HepG2 (cell line): ENCODE data around the gene CALU. TPM values are rescaled to one million over a fixed set of nuclear protein-coding genes. Genes with fewer than 3 reads are reported as not detected.

Experiments used
- ATAC-seq: fragments of 200-7000 bp; cut with Tn5 transposase; 3 replicates; pipeline ENCODE4 v1.9.1; 2020; ENCODE audit warnings: mild to moderate bottlenecking, moderate library complexity
- BruUV-seq: library from RNA; stranded (reverse); fragments of 400-500 nt; replicated peaks from 2 replicates; lab custom pipeline; 2021; lab: Mats Ljungman, UMichigan
- CTCF ChIA-PET: fragments of 300-600 bp; formaldehyde crosslinking; extraction: SDS; loops from one replicate; lab custom pipeline; 2021; ENCODE audit warnings: low total read pairs, inconsistent platforms, low intra/inter-chr PET ratio; lab: Yijun Ruan, JAX
- POLR2A ChIA-PET: fragments of 350-600 bp; sonication (Branson Sonifier 250); formaldehyde crosslinking; loops from one replicate; lab custom pipeline; 2020; ENCODE audit warnings: antibody characterized with exemption, inconsistent platforms; lab: Yijun Ruan, JAX
- DNase-seq: peaks from one replicate; pipeline ENCODE4 v3.0.0-alpha.2; 2015; ENCODE audit warnings: low spot score
- FAIRE-seq: peaks from 3 replicates; lab custom pipeline; 2011; peaks lifted over from hg19 to GRCh38; lab: Jason Lieb, UNC
- H2AFZ ChIP-seq: one replicate; pipeline ENCODE4 v1.6.1; 2011; ENCODE audit warnings: low read length, inconsistent platforms
- H3K27ac ChIP-seq: fragments of 300-600 bp; 3 replicates; pipeline ENCODE4 v1.8.0; 2011; ENCODE audit warnings: mixed run types, mild to moderate bottlenecking, mixed read lengths, low read length, inconsistent platforms; ENCODE audit not compliant: insufficient read depth; ENCODE audit errors: extremely low read length
- H3K27me3 ChIP-seq, 2 experiments: fragments of 200-600 bp in 1 of 2; 2 replicates in 1 of 2; 3 replicates in 1 of 2; pipeline versions ENCODE4 v1.6.0 to v1.8.0; 2011; ENCODE audit warnings: low read length in 2 of 2, mild to moderate bottlenecking in 2 of 2, moderate library complexity in 2 of 2, inconsistent platforms in 1 of 2; ENCODE audit not compliant: insufficient read depth in 2 of 2, control insufficient read depth in 1 of 2
- H3K36me3 ChIP-seq, 2 experiments: fragments of 200-600 bp in 1 of 2; replicated peaks in 1 of 2; 2 replicates in 1 of 2; 3 replicates in 1 of 2; pipeline versions ENCODE4 v1.5.1 to v1.8.0; 2011; ENCODE audit warnings: low read length in 2 of 2, inconsistent platforms in 1 of 2; ENCODE audit not compliant: insufficient read depth in 2 of 2, control insufficient read depth in 1 of 2
- H3K4me1 ChIP-seq: 2 replicates; pipeline ENCODE4 v1.5.1; 2012; ENCODE audit warnings: low read length, inconsistent platforms; ENCODE audit not compliant: insufficient read depth
- H3K4me2 ChIP-seq: 2 replicates; pipeline ENCODE4 v1.6.0; 2011; ENCODE audit warnings: low read depth, low read length, inconsistent platforms
- H3K4me3 ChIP-seq, 3 experiments: fragments of 200-600 bp in 1 of 3; sonication (generic), shearing (Covaris generic) in 1 of 3; replicated peaks in 1 of 3; 2 replicates each; pipeline ENCODE4 v1.5.1; 2011 to 2016; ENCODE audit warnings: low read length in 3 of 3, inconsistent platforms in 2 of 3, low read depth in 2 of 3, mild to moderate bottlenecking in 2 of 3, control low read depth in 1 of 3, mixed read lengths in 1 of 3; ENCODE audit not compliant: insufficient read depth in 1 of 3
- H3K79me2 ChIP-seq: one replicate; pipeline ENCODE4 v1.6.1; 2011; ENCODE audit warnings: low read length, inconsistent platforms; ENCODE audit not compliant: insufficient read depth
- H3K9ac ChIP-seq: 2 replicates; pipeline ENCODE4 v1.6.0; 2011; ENCODE audit warnings: mild to moderate bottlenecking, low read depth, low read length, inconsistent platforms; ENCODE audit not compliant: insufficient read depth
- H3K9me3 ChIP-seq: 2 replicates; pipeline ENCODE4 v1.5.1; 2012; ENCODE audit warnings: mild to moderate bottlenecking, low read length
- H4K20me1 ChIP-seq: 2 replicates; pipeline ENCODE4 v1.6.0; 2011; ENCODE audit warnings: inconsistent platforms, mild to moderate bottlenecking, low read length, moderate library complexity; ENCODE audit not compliant: insufficient read depth
- CCAR2 ChIP-seq: fragments of 200-400 bp; formaldehyde crosslinking; optimal IDR thresholded peaks from 2 replicates; pipeline ENCODE3; 2018; ENCODE audit warnings: low read depth, mild to moderate bottlenecking, low read length, moderate library complexity
- EHMT2 ChIP-seq: fragments of 200-600 bp; sonication (generic); IDR thresholded peaks from 2 replicates; pipeline ENCODE4 v1.7.0; 2017; ENCODE audit warnings: antibody characterized with exemption, low read depth, low read length, borderline replicate concordance
- FOXK2 ChIP-seq: fragments of 450-650 bp; IDR thresholded peaks from 2 replicates; pipeline ENCODE4 v1.6.1; 2016
- FOXO1 ChIP-seq: sonication (generic); formaldehyde crosslinking; IDR thresholded peaks from 2 replicates; pipeline ENCODE4 v1.4.0; 2020; ENCODE audit warnings: missing genetic modification reagents
- MYNN ChIP-seq: sonication (generic); formaldehyde crosslinking; IDR thresholded peaks from 2 replicates; pipeline ENCODE4 v1.4.0; 2020; ENCODE audit warnings: mild to moderate bottlenecking, low read depth, missing genetic modification reagents
- RBFOX2 ChIP-seq: fragments of 200-400 bp; formaldehyde crosslinking; IDR thresholded peaks from 2 replicates; pipeline ENCODE4 v1.6.1; 2017; ENCODE audit warnings: low read depth, mild to moderate bottlenecking, low read length
- YY1 ChIP-seq: IDR thresholded peaks from 2 replicates; pipeline ENCODE4 v1.6.1; 2011; ENCODE audit warnings: low read length, low read depth, moderate library complexity, mild to moderate bottlenecking; ENCODE audit not compliant: insufficient read depth, insufficient replicate concordance
- ZBTB3 ChIP-seq: sonication (generic); formaldehyde crosslinking; IDR thresholded peaks from 2 replicates; pipeline ENCODE4 v1.4.0; 2020; ENCODE audit warnings: low read depth, mild to moderate bottlenecking, moderate library complexity, missing genetic modification reagents, borderline replicate concordance
- ZFX ChIP-seq: sonication (generic); formaldehyde crosslinking; IDR thresholded peaks from 2 replicates; pipeline ENCODE4 v1.4.0; 2020; ENCODE audit warnings: mild to moderate bottlenecking, low read depth, missing genetic modification reagents, moderate library complexity
- WGBS: methylation state at CpG from one replicate; pipeline ENCODE4 v1.1.6; 2017; ENCODE audit warnings: low lambda C conversion rate; 5-methylcytosine and 5-hydroxymethylcytosine counted together
- in situ Hi-C: cut with HindIII; loops from 2 replicates; pipeline ENCODE4 v1.10.0; 2017; ENCODE audit warnings: low pct_unique_long_range_greater_than_20kb; ENCODE audit not compliant: extremely low pct_ligation_motif_present
- intact Hi-C: fragments of 100-400 bp; cut with micrococcal nuclease; formaldehyde crosslinking; loops from one replicate; pipeline ENCODE4 v1.10.0; 2022; ENCODE audit not compliant: unreplicated experiment
- polyA plus RNA-seq, 8 experiments: library from polyadenylated mRNA; depleted of rRNA in 3 of 8; stranded (reverse) in 7 of 8; unstranded in 1 of 8; fragments of >200 nt; fragmentation: Illumina TruSeq in 4 of 8; extraction: Trizol in 4 of 8; gene quantifications; 2 replicates each; pipeline versions ENCODE4 v1.2.1 to v1.2.3, GENCODE V29; 2011 to 2016; ENCODE audit warnings: low read depth in 4 of 8, missing spikeins in 1 of 8, mixed read lengths in 1 of 8; ENCODE audit not compliant: insufficient read depth in 1 of 8
- total RNA-seq, 5 experiments: library from RNA; depleted of rRNA; stranded (reverse); fragments of >200 nt; fragmentation: Illumina TruSeq; extraction: Trizol; gene quantifications; 2 replicates each; pipeline ENCODE4 v1.2.3, GENCODE V29; 2016; ENCODE audit warnings: low read depth in 1 of 5
- TF ChIP-seq, protein P1 (sequence below): sonication (generic); formaldehyde crosslinking; IDR thresholded peaks from 2 replicates; pipeline ENCODE4 v1.9.0; 2021; ENCODE audit warnings: missing genetic modification reagents, mild to moderate bottlenecking, borderline replicate concordance
- TF ChIP-seq, protein P2 (sequence below): sonication (generic); formaldehyde crosslinking; IDR thresholded peaks from 2 replicates; pipeline ENCODE4 v1.8.0; 2022; ENCODE audit warnings: missing genetic modification reagents, mild to moderate bottlenecking, moderate library complexity, borderline replicate concordance
- TF ChIP-seq, protein P3 (sequence below): sonication (generic); formaldehyde crosslinking; IDR thresholded peaks from 2 replicates; pipeline ENCODE4 v1.5.0; 2020; ENCODE audit warnings: mild to moderate bottlenecking, missing genetic modification reagents
- TF ChIP-seq, protein P4 (sequence below): sonication (generic); formaldehyde crosslinking; IDR thresholded peaks from 2 replicates; pipeline ENCODE4; 2020; ENCODE audit warnings: missing genetic modification reagents, mild to moderate bottlenecking, borderline replicate concordance

Gene CALU
- total and polyA plus RNA-seq, 2 of the 13 experiments (the other 11 are each of a cell fraction or from before 2014, with no cell fraction given): 198 to 252 TPM

DNA sequence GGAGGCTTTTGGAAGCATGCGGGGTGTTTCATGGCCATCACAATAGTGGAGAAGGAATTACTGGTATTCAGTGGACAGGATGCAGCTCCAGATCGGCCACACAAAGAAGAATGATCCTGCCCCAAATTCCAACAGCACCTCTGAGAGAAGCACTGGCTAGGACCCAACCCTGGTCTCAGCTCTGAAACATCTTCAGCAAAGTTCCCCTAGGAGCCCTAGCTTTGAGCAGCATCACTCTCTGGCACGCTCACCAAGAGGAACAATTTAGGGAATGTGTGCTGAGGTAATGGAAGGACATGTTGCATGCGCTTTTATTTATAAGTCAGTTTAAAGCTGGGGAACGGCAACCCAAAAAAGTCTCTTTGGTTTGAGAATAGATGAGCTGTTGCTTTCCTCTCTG, 42.0 kb downstream of the CALU start:
- Histone ChIP-seq H3K4me2 (no peak overlapping the region), H2AFZ (no peak overlapping the region), H3K79me2 (no peaks in the 10 kb centered on the region), H3K9ac (no peak overlapping the region), H3K9me3 (no peaks in the 10 kb centered on the region), H3K27ac (no peak overlapping the region), H4K20me1 (no peaks in the 10 kb centered on the region), H3K27me3 (no peaks in the 10 kb centered on the region), H3K4me1 (peaks cover 34% of the 10 kb centered on the region), H3K36me3 (no peaks in the 10 kb centered on the region), H3K4me3 (no peak overlapping the region)
- intact Hi-C loops: loop anchor here (10.0 kb wide), 1 partner anchor 84 kb away; the partner anchor contains the start of gene ATP6V1F
- in situ Hi-C loops: no loop called here
- FAIRE-seq (no peak), DNase-seq (no peak), ATAC-seq (no peak)
- ChIA-PET POLR2A (no interaction called here), CTCF (no interaction called here)
- 93% methylated on average over 5 of the region's 5 CpGs for WGBS
- BruUV-seq: no TSS peak
- no peak for TF ChIP-seq CCAR2
- no peak for TF ChIP-seq FOXO1 (CRISPR knock-in tag)
- TF ChIP-seq EHMT2: no peak
- TF ChIP-seq, protein P1, sequence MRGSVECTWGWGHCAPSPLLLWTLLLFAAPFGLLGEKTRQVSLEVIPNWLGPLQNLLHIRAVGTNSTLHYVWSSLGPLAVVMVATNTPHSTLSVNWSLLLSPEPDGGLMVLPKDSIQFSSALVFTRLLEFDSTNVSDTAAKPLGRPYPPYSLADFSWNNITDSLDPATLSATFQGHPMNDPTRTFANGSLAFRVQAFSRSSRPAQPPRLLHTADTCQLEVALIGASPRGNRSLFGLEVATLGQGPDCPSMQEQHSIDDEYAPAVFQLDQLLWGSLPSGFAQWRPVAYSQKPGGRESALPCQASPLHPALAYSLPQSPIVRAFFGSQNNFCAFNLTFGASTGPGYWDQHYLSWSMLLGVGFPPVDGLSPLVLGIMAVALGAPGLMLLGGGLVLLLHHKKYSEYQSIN (CRISPR knock-in tag): no peak
- TF ChIP-seq, protein P2, sequence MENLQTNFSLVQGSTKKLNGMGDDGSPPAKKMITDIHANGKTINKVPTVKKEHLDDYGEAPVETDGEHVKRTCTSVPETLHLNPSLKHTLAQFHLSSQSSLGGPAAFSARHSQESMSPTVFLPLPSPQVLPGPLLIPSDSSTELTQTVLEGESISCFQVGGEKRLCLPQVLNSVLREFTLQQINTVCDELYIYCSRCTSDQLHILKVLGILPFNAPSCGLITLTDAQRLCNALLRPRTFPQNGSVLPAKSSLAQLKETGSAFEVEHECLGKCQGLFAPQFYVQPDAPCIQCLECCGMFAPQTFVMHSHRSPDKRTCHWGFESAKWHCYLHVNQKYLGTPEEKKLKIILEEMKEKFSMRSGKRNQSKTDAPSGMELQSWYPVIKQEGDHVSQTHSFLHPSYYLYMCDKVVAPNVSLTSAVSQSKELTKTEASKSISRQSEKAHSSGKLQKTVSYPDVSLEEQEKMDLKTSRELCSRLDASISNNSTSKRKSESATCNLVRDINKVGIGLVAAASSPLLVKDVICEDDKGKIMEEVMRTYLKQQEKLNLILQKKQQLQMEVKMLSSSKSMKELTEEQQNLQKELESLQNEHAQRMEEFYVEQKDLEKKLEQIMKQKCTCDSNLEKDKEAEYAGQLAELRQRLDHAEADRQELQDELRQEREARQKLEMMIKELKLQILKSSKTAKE (CRISPR knock-in tag): no peak
- TF ChIP-seq, protein P3, sequence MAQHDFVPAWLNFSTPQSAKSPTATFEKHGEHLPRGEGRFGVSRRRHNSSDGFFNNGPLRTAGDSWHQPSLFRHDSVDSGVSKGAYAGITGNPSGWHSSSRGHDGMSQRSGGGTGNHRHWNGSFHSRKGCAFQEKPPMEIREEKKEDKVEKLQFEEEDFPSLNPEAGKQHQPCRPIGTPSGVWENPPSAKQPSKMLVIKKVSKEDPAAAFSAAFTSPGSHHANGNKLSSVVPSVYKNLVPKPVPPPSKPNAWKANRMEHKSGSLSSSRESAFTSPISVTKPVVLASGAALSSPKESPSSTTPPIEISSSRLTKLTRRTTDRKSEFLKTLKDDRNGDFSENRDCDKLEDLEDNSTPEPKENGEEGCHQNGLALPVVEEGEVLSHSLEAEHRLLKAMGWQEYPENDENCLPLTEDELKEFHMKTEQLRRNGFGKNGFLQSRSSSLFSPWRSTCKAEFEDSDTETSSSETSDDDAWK (CRISPR knock-in tag): no peak
- TF ChIP-seq RBFOX2: no peak
- TF ChIP-seq YY1: no peak
- TF ChIP-seq, protein P4, sequence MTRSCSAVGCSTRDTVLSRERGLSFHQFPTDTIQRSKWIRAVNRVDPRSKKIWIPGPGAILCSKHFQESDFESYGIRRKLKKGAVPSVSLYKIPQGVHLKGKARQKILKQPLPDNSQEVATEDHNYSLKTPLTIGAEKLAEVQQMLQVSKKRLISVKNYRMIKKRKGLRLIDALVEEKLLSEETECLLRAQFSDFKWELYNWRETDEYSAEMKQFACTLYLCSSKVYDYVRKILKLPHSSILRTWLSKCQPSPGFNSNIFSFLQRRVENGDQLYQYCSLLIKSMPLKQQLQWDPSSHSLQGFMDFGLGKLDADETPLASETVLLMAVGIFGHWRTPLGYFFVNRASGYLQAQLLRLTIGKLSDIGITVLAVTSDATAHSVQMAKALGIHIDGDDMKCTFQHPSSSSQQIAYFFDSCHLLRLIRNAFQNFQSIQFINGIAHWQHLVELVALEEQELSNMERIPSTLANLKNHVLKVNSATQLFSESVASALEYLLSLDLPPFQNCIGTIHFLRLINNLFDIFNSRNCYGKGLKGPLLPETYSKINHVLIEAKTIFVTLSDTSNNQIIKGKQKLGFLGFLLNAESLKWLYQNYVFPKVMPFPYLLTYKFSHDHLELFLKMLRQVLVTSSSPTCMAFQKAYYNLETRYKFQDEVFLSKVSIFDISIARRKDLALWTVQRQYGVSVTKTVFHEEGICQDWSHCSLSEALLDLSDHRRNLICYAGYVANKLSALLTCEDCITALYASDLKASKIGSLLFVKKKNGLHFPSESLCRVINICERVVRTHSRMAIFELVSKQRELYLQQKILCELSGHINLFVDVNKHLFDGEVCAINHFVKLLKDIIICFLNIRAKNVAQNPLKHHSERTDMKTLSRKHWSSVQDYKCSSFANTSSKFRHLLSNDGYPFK (CRISPR knock-in tag): no peak
- TF ChIP-seq FOXK2: no peak
- TF ChIP-seq MYNN (CRISPR knock-in tag): no peak
- TF ChIP-seq ZBTB3 (CRISPR knock-in tag): no peak
- TF ChIP-seq ZFX (CRISPR knock-in tag): no peak
